Measurements from ENCODE around the gene TOX3. TPM values are rescaled to one million over a fixed set of nuclear protein-coding genes. Genes with fewer than 3 reads are reported as not detected.

The TOX3 gene
- total and polyA plus RNA-seq, 2 of the 13 experiments (the other 11 are each of a cell fraction or from before 2014, with no cell fraction given): 14.5 to 98.6 TPM

DNA sequence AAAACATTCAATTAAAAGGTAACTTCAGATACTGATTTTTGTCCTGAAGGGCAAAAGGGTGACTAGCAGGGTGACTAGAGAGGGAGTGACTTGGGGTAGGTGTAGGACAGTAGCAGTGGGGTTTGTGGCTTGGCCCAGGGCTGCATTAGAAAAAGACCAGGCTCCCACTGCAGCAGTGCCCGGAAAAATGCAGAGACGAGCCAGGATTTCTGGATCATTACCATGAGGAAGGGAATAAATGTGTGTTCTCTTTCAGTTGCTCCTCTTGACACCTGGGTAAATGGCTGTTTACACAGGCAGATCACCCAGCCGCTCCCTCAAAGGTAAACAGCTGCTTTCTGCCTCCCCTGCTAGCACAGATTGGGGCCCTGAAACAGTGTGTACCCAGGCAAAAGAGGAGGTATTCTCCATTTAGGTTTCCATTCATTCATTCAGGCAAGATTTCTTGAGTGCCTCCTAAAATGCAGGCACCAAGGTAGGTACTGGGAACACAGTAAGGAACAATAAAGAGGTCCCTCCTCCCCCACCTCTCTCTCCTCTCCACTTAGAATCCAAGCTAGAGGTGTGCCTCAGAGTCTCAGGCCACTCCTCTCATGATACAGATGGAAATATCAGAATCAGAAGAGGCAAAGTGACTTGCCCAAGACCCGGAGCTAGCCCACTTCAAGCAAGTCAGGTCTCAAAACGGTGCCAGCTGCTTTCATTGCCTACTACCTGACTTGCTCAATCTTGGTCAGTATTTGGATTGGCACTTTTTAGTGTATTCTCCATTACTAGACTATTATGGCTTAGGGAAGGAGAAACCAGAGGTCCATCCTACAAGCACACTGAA, 15.2 kb upstream of the TOX3 start (continued):
- TF ChIP-seq HNRNPH1 (optimal IDR thresholded peaks at IDR 0.05; ENCODE audit: low read depth, low read length): no peak
- peak; percentile 45; the same call in 1 of the 2 replicates for TF ChIP-seq ZNF263 (CRISPR knock-in tag; IDR thresholded peaks at IDR 0.05)
- no peak; the same call in 1 of the 2 replicates for TF ChIP-seq SKIL (CRISPR knock-in tag; IDR thresholded peaks at IDR 0.05; ENCODE audit: borderline replicate concordance)
- TF ChIP-seq ZNF24 (IDR thresholded peaks at IDR 0.05): no peak
- TF ChIP-seq SP140L (CRISPR knock-in tag; IDR thresholded peaks at IDR 0.05; ENCODE audit: borderline replicate concordance): no peak
- TF ChIP-seq NFE2 (CRISPR knock-in tag; IDR thresholded peaks at IDR 0.05): no peak
- TF ChIP-seq ZNF558 (CRISPR knock-in tag; IDR thresholded peaks at IDR 0.05; ENCODE audit: borderline replicate concordance): no peak
- TF ChIP-seq, protein P1, sequence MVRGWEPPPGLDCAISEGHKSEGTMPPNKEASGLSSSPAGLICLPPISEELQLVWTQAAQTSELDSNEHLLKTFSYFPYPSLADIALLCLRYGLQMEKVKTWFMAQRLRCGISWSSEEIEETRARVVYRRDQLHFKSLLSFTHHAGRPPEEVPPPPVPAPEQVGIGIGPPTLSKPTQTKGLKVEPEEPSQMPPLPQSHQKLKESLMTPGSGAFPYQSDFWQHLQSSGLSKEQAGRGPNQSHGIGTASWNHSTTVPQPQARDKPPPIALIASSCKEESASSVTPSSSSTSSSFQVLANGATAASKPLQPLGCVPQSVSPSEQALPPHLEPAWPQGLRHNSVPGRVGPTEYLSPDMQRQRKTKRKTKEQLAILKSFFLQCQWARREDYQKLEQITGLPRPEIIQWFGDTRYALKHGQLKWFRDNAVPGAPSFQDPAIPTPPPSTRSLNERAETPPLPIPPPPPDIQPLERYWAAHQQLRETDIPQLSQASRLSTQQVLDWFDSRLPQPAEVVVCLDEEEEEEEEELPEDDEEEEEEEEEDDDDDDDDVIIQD (CRISPR knock-in tag; IDR thresholded peaks at IDR 0.05; ENCODE audit: low read depth): no peak; the same call in 1 of the 2 replicates
- TF ChIP-seq, protein P2, sequence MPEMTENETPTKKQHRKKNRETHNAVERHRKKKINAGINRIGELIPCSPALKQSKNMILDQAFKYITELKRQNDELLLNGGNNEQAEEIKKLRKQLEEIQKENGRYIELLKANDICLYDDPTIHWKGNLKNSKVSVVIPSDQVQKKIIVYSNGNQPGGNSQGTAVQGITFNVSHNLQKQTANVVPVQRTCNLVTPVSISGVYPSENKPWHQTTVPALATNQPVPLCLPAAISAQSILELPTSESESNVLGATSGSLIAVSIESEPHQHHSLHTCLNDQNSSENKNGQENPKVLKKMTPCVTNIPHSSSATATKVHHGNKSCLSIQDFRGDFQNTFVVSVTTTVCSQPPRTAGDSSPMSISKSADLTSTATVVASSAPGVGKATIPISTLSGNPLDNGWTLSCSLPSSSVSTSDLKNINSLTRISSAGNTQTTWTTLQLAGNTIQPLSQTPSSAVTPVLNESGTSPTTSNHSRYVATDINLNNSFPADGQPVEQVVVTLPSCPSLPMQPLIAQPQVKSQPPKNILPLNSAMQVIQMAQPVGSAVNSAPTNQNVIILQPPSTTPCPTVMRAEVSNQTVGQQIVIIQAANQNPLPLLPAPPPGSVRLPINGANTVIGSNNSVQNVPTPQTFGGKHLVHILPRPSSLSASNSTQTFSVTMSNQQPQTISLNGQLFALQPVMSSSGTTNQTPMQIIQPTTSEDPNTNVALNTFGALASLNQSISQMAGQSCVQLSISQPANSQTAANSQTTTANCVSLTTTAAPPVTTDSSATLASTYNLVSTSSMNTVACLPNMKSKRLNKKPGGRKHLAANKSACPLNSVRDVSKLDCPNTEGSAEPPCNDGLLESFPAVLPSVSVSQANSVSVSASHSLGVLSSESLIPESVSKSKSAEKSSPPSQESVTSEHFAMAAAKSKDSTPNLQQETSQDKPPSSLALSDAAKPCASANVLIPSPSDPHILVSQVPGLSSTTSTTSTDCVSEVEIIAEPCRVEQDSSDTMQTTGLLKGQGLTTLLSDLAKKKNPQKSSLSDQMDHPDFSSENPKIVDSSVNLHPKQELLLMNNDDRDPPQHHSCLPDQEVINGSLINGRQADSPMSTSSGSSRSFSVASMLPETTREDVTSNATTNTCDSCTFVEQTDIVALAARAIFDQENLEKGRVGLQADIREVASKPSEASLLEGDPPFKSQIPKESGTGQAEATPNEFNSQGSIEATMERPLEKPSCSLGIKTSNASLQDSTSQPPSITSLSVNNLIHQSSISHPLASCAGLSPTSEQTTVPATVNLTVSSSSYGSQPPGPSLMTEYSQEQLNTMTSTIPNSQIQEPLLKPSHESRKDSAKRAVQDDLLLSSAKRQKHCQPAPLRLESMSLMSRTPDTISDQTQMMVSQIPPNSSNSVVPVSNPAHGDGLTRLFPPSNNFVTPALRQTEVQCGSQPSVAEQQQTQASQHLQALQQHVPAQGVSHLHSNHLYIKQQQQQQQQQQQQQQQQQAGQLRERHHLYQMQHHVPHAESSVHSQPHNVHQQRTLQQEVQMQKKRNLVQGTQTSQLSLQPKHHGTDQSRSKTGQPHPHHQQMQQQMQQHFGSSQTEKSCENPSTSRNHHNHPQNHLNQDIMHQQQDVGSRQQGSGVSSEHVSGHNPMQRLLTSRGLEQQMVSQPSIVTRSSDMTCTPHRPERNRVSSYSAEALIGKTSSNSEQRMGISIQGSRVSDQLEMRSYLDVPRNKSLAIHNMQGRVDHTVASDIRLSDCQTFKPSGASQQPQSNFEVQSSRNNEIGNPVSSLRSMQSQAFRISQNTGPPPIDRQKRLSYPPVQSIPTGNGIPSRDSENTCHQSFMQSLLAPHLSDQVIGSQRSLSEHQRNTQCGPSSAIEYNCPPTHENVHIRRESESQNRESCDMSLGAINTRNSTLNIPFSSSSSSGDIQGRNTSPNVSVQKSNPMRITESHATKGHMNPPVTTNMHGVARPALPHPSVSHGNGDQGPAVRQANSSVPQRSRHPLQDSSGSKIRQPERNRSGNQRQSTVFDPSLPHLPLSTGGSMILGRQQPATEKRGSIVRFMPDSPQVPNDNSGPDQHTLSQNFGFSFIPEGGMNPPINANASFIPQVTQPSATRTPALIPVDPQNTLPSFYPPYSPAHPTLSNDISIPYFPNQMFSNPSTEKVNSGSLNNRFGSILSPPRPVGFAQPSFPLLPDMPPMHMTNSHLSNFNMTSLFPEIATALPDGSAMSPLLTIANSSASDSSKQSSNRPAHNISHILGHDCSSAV (CRISPR knock-in tag; IDR thresholded peaks at IDR 0.05; ENCODE audit: borderline replicate concordance): no peak
- no peak for TF ChIP-seq ZFP36 (IDR thresholded peaks at IDR 0.05; ENCODE audit: borderline replicate concordance, low read depth, low read length, partially characterized antibody)
- TF ChIP-seq ZNF547 (CRISPR knock-in tag; IDR thresholded peaks at IDR 0.05): no peak
- TF ChIP-seq, protein P3, sequence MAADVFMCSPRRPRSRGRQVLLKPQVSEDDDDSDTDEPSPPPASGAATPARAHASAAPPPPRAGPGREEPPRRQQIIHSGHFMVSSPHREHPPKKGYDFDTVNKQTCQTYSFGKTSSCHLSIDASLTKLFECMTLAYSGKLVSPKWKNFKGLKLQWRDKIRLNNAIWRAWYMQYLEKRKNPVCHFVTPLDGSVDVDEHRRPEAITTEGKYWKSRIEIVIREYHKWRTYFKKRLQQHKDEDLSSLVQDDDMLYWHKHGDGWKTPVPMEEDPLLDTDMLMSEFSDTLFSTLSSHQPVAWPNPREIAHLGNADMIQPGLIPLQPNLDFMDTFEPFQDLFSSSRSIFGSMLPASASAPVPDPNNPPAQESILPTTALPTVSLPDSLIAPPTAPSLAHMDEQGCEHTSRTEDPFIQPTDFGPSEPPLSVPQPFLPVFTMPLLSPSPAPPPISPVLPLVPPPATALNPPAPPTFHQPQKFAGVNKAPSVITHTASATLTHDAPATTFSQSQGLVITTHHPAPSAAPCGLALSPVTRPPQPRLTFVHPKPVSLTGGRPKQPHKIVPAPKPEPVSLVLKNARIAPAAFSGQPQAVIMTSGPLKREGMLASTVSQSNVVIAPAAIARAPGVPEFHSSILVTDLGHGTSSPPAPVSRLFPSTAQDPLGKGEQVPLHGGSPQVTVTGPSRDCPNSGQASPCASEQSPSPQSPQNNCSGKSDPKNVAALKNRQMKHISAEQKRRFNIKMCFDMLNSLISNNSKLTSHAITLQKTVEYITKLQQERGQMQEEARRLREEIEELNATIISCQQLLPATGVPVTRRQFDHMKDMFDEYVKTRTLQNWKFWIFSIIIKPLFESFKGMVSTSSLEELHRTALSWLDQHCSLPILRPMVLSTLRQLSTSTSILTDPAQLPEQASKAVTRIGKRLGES (CRISPR knock-in tag; IDR thresholded peaks at IDR 0.05; ENCODE audit: borderline replicate concordance): no peak
- peak; percentile 32 for TF ChIP-seq RBM22 (optimal IDR thresholded peaks at IDR 0.05; ENCODE audit: low read length)
